Measurements from ENCODE around the gene MCUB.

Gene MCUB

GRCh38 chr4:109730619-109731545 lies 170.8 kb downstream of the MCUB start:
- in situ Hi-C loops (cut with HindIII; ENCODE audit: low pct_ligation_motif_present, low sequenced_read_pairs), result no loop called here
- peak overlapping the region; percentile 63 for H3K27ac ChIP-seq
- peak overlapping the region; percentile 83 for H3K4me3 ChIP-seq (ENCODE audit: low read depth, low read length)
- no peaks in the 10 kb centered on the region for H3K27me3 ChIP-seq (replicated peaks)
- TF ChIP-seq CTCF (IDR thresholded peaks at IDR 0.05; ENCODE audit: low read depth, low read length, missing control alignments), result peak; percentile 2
- H3K36me3 ChIP-seq (replicated peaks), result no peaks in the 10 kb centered on the region
- no peak for DNase-seq

- no peaks in the 10 kb centered on the region for H3K27me3 ChIP-seq (replicated peaks)
- H3K4me3 ChIP-seq (ENCODE audit: low read depth, low read length), result no peak overlapping the region
- no peak overlapping the region for H3K27ac ChIP-seq
- no peak for TF ChIP-seq CTCF (IDR thresholded peaks at IDR 0.05; ENCODE audit: low read depth, low read length, missing control alignments)
- H3K36me3 ChIP-seq (replicated peaks), result no peaks in the 10 kb centered on the region
- DNase-seq, result no peak
- in situ Hi-C loops (cut with HindIII; ENCODE audit: low pct_ligation_motif_present, low sequenced_read_pairs), result no loop called here
Observed at GRCh38 chr4:109733728-109734127, 173.7 kb downstream of the MCUB start.

GRCh38 chr4:109735566-109736365 lies 175.7 kb downstream of the MCUB start:
- DNase-seq, result peak; percentile 29
- Histone ChIP-seq H3K27me3 (replicated peaks) (no peaks in the 10 kb centered on the region), H3K27ac (no peak overlapping the region), H3K36me3 (replicated peaks) (no peaks in the 10 kb centered on the region), H3K4me3 (ENCODE audit: low read depth, low read length) (no peak overlapping the region)
- in situ Hi-C loops (cut with HindIII; ENCODE audit: low pct_ligation_motif_present, low sequenced_read_pairs), result no loop called here
- TF ChIP-seq CTCF (IDR thresholded peaks at IDR 0.05; ENCODE audit: low read depth, low read length, missing control alignments), result no peak

All from brain microvascular endothelial cell (primary cell).